ENCODE data around the gene DCHS2. TPM values are rescaled to one million over a fixed set of nuclear protein-coding genes. Genes with fewer than 3 reads are reported as not detected.
"Not testable (repeated sequence)": the region's sequence is repeated elsewhere in the genome, so short reads cannot be mapped to it uniquely, and the experiment has no call there.

The DCHS2 gene
- total RNA-seq, 1 donor = under 0.01 TPM

GRCh38 chr4:154230723-154231122 lies 260.9 kb downstream of the DCHS2 start:
- no peak overlapping the region for H3K4me3 ChIP-seq (ENCODE audit: low read depth, low read length)
- no peak for TF ChIP-seq CTCF (IDR thresholded peaks at IDR 0.05; ENCODE audit: insufficient read depth, low read depth, low read length)
- DNase-seq (ENCODE audit: low read depth) = no peak

- no peak for DNase-seq (ENCODE audit: low read depth)
- no peak for TF ChIP-seq CTCF (IDR thresholded peaks at IDR 0.05; ENCODE audit: insufficient read depth, low read depth, low read length)
- no peak overlapping the region for H3K4me3 ChIP-seq (ENCODE audit: low read depth, low read length)
These were observed 261.5 kb downstream of the DCHS2 start for GRCh38 chr4:154230091-154230490.

GRCh38 chr4:154222875-154223274 lies 268.7 kb downstream of the DCHS2 start:
- DNase-seq (ENCODE audit: low read depth) = no peak
- H3K4me3 ChIP-seq (ENCODE audit: low read depth, low read length) = no peak overlapping the region
- no peak for TF ChIP-seq CTCF (IDR thresholded peaks at IDR 0.05; ENCODE audit: insufficient read depth, low read depth, low read length)

GRCh38 chr4:154218051-154218450 lies 273.5 kb downstream of the DCHS2 start:
- DNase-seq (ENCODE audit: low read depth) = no peak
- TF ChIP-seq CTCF (IDR thresholded peaks at IDR 0.05; ENCODE audit: insufficient read depth, low read depth, low read length) = no peak
- H3K4me3 ChIP-seq (ENCODE audit: low read depth, low read length) = no peak overlapping the region

GRCh38 chr4:154217384-154217783 lies 274.2 kb downstream of the DCHS2 start:
- not testable (repeated sequence) for DNase-seq (ENCODE audit: low read depth); H3K4me3 ChIP-seq (ENCODE audit: low read depth, low read length)

GRCh38 chr4:154211506-154211905 lies 280.1 kb downstream of the DCHS2 start:
- no peak for TF ChIP-seq CTCF (IDR thresholded peaks at IDR 0.05; ENCODE audit: insufficient read depth, low read depth, low read length)
- DNase-seq (ENCODE audit: low read depth) = no peak
- no peak overlapping the region for H3K4me3 ChIP-seq (ENCODE audit: low read depth, low read length)

GRCh38 chr4:154208424-154208823 lies 283.2 kb downstream of the DCHS2 start:
- H3K4me3 ChIP-seq (ENCODE audit: low read depth, low read length) = no peak overlapping the region
- TF ChIP-seq CTCF (IDR thresholded peaks at IDR 0.05; ENCODE audit: insufficient read depth, low read depth, low read length) = no peak
- DNase-seq (ENCODE audit: low read depth) = peak; percentile 3

Data from fibroblast of villous mesenchyme (primary cell).